Measurements from ENCODE around the gene CARD11.

CARD11 gene

DNA sequence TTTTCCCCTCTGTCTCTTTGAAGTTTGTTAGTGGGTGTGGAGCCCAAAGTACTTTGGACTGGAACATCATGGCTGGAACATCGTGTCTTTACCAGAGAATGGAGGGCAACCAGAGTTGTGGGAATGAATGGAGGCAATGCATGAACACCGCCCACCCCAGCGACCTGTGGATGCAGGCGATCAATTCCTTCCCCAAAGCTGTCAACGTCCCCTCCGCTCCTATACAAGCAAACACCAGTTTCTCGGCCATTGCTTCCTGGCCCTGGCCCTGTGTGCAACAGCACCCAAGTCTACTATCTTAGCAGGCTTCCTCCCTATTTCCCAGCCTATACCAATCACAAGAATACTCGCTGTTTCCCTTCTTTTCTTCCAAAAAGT, 62.6 kb downstream of the CARD11 start:
- DNase-seq (ENCODE audit: low spot score) = no peak

DNA sequence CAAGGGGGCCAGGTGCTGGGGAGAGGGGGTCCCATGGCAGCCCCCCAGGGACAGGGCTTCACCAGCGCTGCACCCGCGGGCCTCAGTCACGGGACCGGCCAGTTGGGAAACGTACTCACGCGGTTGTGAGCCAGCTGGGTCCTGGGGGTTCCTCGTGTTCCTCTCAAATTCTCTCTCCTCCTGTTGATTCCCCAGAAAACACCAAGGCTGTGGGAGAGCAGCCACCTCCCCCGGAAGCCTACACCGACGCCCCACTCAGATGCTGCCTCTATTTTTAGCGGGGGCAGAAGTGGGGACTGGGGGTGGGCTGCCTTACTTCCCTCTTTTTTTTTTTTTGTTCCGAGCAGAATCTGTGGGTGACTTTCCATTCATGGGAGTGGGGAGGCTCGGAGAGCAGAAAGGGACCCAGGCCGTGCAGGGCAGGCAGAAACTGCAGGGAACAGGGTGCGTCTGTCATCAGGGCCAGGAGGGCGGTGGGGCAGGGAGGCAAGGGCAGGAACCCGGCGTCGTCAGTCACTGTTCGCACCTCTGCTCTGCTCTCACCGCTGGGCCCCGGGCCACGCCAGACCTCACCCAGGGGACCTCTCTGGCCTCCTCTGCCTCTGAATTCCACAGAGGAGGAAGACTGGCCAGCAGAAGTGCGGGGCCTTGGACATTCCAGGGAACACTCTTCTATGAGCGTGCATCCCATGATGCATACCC, 63.1 kb downstream of the CARD11 start:
- no peak for DNase-seq (ENCODE audit: low spot score)

GRCh38 chr7:2979951-2980350, 63.7 kb downstream of the CARD11 start:
- no peak for DNase-seq (ENCODE audit: low spot score)

- DNase-seq (ENCODE audit: low spot score) = no peak
Measured at GRCh38 chr7:2979201-2979631, 64.5 kb downstream of the CARD11 start.

DNA sequence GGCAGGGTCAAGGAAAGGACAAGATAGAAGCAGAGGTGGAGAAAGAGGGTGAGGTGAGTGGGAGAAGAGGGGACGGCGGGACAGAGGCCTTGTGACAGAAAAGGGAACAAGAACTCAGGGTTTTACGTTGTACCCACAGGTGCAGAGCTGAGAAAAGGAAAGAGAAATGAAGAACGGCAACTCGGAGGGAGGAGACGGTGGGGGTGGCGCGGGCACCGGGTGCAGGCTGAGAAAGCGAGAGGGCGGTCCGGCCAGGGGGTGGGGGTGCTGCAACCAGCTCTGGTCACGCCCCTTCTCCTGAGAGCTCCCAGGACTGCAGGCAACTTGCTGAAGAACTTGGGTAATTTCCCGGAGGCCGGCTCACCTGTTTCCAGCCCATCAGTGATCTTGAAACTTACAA, 65.3 kb downstream of the CARD11 start:
- peak; percentile 64 for DNase-seq (ENCODE audit: low spot score)

- no peak for DNase-seq (ENCODE audit: low spot score)
Measured at GRCh38 chr7:2975821-2976371, 67.8 kb downstream of the CARD11 start.

DNA sequence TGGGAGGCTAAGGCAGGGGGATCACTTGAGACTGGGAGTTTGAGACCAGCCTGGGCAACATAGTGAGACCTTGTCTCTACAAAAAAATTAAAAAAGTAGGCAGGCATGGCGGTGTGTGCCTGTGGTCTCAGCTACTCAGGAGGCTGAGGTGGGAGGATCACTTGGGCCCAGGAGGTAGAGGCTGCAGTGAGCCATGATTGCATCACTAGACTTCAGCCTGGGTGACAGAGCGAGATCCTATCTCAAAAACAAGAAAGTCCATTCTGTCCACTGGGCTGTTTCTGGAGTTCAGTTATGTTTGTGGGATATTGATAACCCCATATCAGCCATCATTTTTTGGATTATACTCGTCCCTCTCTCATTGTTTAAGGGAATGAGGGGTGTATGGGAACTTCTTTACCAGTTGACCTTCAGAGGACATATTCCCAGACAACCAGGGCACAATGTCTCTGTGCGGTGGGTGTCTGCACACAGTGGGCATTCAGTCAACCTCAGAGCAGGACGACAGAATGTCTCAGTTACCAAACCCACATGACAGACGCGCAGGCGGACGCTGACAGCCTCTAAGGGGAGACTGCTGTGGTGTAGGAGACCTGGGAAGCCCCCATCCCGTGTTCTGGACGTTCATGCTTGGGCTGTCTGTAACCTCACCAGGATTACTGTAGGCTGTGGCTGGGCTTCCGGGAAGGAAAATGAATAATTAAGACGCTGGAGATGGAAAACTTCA, 69.4 kb downstream of the CARD11 start:
- no peak for DNase-seq (ENCODE audit: low spot score)

DNA sequence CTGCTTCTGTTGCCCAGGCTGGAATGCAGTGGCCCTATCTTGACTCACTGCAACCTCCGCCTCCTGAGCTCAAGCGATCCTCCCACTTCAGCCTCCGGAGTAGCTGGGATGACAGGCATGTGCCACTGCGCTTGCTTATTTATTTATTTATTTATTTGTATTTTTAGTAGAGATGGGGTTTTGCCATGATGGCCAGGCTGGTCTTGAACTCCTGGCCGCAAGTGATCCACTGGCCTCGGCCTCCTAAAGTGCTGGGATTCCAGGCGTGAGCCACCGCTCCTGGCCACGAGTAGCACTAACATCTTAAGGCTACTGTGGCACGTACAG, 70.9 kb downstream of the CARD11 start:
- DNase-seq (ENCODE audit: low spot score) = no peak

DNA sequence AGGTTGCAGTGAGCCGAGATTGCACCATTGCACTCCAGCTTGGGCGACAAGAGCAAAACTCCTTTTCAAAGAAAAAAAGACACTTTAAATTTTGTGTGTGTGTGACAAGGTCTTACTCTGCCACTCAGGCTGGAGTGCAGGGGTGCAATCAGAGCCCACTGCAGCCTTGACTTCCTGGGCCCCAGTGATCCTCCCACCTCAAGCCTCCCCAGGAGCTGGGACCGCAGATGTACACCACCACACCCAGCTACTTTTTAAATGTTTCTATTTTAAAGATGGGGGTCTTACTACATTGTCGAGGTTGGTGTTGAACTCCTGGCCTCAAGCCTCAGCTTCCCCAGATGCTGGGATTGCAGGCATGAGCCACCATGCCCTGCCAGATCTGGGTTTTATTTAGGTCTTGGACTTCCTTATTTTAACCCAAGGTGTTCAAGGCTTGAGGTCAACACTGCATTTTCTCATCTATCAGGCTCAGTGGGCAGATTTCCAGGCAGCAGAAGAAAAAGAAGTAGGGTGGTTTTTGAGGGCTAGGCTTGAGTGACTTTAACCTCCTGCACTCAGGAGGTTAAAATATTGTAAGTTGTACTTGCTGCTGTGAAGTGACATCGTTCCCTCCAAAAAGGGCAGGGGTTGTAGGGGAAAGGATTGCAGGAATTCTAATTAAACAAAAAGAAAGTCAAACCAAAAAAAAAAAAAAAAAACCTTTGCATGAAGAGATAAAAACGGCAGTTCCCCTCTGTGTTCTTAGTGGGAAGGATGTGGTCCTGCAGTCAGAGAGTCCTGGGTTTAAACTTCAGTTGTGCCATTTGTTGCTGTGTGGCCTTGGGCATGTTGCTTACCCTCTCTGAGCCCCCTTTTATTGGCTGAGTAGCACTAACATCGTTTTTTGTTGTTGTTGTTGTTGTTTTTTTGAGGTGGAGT, 71.5 kb downstream of the CARD11 start:
- no peak for DNase-seq (ENCODE audit: low spot score)

DNA sequence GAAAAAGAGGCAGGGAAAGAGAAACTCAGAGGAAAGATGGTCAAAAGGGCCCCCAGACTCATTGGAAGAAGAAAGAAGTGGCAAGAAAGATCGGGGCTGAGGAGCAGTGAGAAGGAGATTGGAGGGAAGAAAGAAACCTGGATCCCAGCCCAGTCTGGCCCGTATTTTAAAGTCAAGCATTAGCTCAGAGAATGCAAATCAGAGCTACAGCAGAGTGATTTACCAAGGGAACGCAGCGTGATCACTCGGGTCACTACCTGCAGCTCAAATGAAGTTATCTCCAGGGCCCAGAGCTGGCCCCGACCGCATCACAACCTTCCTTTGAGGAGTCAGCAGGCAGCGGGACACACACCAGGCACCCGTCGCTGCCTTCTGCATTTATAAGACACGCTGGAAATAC, 72.8 kb downstream of the CARD11 start:
- no peak for DNase-seq (ENCODE audit: low spot score)

GRCh38 chr7:2970307-2970664, 73.4 kb downstream of the CARD11 start:
- no peak for DNase-seq (ENCODE audit: low spot score)

DNA sequence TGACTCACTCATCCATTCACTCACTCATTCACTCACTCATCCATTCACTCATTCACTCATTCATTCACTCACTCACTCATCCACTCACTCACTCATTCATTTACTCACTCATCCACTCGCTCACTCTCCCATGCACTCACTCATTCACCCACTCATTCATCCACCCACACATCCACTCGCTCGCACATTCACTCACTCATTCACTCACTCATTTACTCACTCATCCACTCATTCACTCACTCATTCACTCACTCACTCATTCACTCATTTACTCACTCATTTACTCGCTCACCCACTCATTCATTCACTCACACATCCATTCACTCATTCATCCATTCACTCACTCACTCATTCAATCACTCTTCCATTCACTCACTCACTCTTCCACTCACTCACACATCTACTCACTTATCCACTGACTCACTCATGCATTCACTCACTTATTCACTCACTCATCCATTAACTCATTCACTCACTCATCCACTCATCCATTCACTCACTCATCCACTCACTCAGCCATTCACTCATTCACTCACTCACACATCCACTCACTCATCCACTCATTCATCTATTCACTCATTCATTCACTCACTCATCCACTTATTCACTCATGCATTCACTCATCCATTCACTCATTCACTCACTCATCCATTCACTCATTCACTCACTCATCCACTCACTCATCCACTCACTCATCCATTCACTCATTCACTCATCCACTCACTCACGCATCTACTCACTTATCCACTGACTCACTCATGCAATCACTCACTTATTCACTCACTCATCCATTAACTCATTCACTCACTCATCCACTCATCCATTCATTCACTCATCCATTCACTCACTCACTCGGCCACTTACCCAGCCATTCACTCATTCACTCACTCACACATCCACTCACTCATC, 74.0 kb downstream of the CARD11 start:
- no peak for DNase-seq (ENCODE audit: low spot score)

DNA sequence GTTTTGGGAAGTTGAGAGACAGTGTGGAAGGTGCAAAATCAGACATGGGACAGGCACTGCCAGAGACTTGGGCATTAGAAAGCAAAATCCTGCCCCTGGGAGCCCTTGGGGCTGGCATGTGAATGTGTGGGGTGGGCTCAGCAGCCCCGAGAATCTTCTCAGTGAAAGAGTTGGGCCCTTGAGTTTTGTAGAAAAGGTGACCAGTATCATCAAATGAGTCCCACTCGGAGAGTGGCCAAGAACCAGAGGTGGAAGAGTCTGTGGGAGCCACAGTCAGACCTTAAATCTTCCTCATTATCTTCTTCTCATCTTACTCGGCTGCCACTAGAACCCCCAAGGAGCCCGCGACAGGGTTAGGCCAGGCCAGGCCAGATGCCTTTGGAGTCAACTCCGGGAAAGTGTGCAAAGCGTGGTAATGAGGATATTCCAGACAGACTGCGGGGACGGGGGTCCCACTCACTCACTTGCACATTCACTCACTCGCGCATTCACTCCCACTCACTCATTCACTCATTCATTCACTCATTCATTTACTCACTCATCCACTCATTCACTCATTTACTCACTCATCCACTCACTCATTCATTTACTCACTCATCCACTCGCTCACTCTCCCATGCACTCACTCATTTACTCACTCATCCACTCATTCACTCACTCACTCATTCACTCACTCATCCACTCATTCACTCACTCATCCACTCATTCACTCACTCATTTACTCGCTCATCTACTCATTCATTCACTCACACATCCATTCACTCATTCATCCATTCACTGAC, 74.9 kb downstream of the CARD11 start:
- no peak for DNase-seq (ENCODE audit: low spot score)

DNA sequence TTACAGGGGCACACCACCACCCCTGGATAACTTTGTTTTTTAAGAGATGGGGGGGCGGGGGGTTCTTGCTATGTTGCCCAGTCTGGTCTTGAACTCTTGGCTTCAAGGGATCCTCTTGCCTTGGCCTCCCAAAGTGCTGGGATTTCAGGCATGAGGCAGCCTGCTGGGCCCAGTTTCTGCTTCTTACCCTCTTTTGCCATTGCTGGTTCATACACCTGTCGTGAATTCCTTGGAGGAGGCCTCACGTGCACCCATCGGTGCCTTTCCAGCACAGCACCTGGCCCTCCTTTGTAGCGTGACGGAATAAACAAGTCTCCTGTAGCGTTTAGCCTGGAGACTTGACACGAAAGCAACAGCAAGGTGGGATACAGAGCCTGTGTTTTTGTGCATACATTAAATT, 75.5 kb downstream of the CARD11 start:
- DNase-seq (ENCODE audit: low spot score) = no peak

DNA sequence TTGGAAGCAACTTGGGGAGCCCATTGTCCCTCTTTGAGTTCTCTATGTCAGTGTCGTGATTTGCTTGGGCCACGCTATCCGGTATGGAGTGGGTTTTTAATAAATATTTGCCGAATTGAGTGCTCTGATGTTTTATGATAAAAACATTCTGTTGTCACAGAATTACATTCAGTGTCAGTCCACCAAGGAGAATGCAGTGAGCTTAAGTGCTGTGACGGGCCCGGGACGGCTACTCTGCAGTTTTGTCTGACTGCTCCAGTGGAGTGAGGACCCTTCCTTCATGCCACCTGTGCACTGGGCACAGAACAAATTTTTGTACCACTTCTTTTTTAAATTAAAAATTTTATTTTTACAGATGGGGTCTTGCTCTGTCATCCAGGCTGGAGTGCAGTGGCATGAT, 76.0 kb downstream of the CARD11 start:
- DNase-seq (ENCODE audit: low spot score) = no peak

- DNase-seq (ENCODE audit: low spot score) = no peak
Measured at GRCh38 chr7:2967253-2967652, 76.4 kb downstream of the CARD11 start.

DNA sequence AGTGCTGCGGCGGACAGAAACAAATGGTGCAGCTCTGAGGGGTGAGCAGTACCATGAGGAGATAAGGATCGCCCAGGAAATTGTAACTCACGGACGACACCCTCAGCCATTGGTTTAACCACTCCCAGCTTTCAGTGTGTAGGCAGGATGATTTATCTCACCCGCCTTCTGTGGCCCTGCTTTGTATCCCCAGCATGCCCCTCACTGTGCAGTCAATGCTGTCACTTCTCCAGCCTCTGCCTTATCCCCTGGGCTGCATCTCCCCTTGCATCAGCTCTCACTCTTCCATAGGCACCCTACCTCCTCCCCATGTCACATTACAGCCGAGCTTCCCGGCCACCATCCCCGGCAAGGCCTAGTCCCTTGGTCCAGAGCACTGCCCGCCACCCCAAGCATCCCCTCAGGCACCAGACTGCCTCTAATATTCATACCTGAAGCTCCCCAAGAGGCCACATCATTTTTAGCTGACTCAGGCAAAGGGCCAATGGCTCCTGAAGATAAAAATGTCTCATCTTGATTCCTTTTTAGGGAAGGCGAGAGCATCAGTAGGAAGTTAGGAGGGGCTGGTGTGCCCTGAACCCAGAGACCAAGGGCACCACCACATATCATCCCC, 77.1 kb downstream of the CARD11 start:
- no peak for DNase-seq (ENCODE audit: low spot score)

DNA sequence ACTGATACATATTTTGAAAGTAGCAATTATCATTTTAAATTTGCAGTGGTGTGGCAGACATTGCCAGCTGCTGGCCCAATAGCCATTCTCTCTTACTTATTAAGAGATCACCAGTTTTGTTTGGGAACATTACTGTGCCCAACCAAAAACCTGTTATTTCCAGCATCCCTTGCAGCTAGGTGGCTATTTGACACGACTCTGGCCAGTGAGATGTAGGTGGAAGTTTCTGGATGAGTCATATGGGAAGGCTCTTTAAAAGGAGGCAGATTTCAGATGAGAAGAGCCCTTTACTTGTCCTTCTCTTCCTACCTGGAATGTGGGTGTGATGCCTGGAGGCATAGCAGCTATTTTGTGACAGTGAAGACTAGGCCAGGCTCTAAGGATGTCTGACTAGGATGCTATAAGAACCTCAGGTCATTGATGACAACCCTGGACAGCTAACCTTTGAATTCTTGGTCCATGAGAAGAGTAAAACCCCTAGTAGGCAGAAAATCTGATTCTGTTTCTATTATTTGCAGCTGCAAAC, 77.9 kb downstream of the CARD11 start:
- DNase-seq (ENCODE audit: low spot score) = no peak

- DNase-seq (ENCODE audit: low spot score) = no peak
Measured at GRCh38 chr7:2965301-2965700, 78.4 kb downstream of the CARD11 start.

- no peak for DNase-seq (ENCODE audit: low spot score)
Measured at GRCh38 chr7:2964208-2964607, 79.5 kb downstream of the CARD11 start.
